Measurements from ENCODE around the gene DPP9. TPM values are rescaled to one million over a fixed set of nuclear protein-coding genes. Genes with fewer than 3 reads are reported as not detected.
A peak's percentile ranks its signal among the peaks of the same experiment; 100 is the strongest.

DPP9 gene
- total and polyA plus RNA-seq, 2 donors = 13.4 to 37.9 TPM

GRCh38 chr19:4730740-4731171 is 7.1 kb upstream of the DPP9 start:
- Histone ChIP-seq H3K4me1 (ENCODE audit: control insufficient read depth in 2 of 2, insufficient read depth in 2 of 2, low read length in 2 of 2) (peaks cover 0 to 2% of the 10 kb centered on the region in 2 donors), H3K27ac (ENCODE audit: low read depth in 1 of 2, low read length in 1 of 2) (no peak overlapping the region), H3K36me3 (ENCODE audit: control insufficient read depth in 2 of 2, insufficient read depth in 2 of 2, low read length in 1 of 2) (no peaks in the 10 kb centered on the region), H3K4me3 (ENCODE audit: low read length in 2 of 2) (no peak overlapping the region), H3K27me3 (ENCODE audit: control insufficient read depth in 2 of 2, insufficient read depth in 1 of 2, low read length in 1 of 2) (peaks cover 0 to 6% of the 10 kb centered on the region in 2 donors), H3K9me3 (ENCODE audit: control insufficient read depth in 2 of 2, insufficient read depth in 1 of 2, low read length in 1 of 2) (no peaks in the 10 kb centered on the region)
- WGBS = 95% methylated on average over 1 of the region's 1 CpG
- DNase-seq (ENCODE audit: low read depth in 6 of 9, low spot score in 9 of 9) = peak in 3 of 9 donors; percentile 15 to 53 (median 48)

GRCh38 chr19:4728871-4729270 is 5.2 kb upstream of the DPP9 start:
- no peaks in the 10 kb centered on the region for H3K9me3 ChIP-seq (ENCODE audit: control insufficient read depth in 2 of 2, insufficient read depth in 1 of 2, low read length in 1 of 2)
- 93% methylated on average over 10 of the region's 10 CpGs for WGBS
- H3K4me1 ChIP-seq (ENCODE audit: control insufficient read depth in 2 of 2, insufficient read depth in 2 of 2, low read length in 2 of 2) = peaks cover 0 to 8% of the 10 kb centered on the region in 2 donors
- no peak overlapping the region for H3K4me3 ChIP-seq (ENCODE audit: low read length in 2 of 2)
- no peak overlapping the region for H3K27ac ChIP-seq (ENCODE audit: low read depth in 1 of 2, low read length in 1 of 2)
- no peaks in the 10 kb centered on the region for H3K36me3 ChIP-seq (ENCODE audit: control insufficient read depth in 2 of 2, insufficient read depth in 2 of 2, low read length in 1 of 2)
- DNase-seq (ENCODE audit: low read depth in 6 of 9, low spot score in 9 of 9) = no peak
- peaks cover 0 to 6% of the 10 kb centered on the region in 2 donors for H3K27me3 ChIP-seq (ENCODE audit: control insufficient read depth in 2 of 2, insufficient read depth in 1 of 2, low read length in 1 of 2)

- Histone ChIP-seq H3K4me1 (ENCODE audit: control insufficient read depth in 2 of 2, insufficient read depth in 2 of 2, low read length in 2 of 2) (peaks cover 12 to 34% of the 10 kb centered on the region in 2 donors), H3K27me3 (ENCODE audit: control insufficient read depth in 2 of 2, insufficient read depth in 1 of 2, low read length in 1 of 2) (no peaks in the 10 kb centered on the region), H3K4me3 (ENCODE audit: low read length in 2 of 2) (peak overlapping the region; percentile 77 to 97), H3K9me3 (ENCODE audit: control insufficient read depth in 2 of 2, insufficient read depth in 1 of 2, low read length in 1 of 2) (no peaks in the 10 kb centered on the region), H3K36me3 (ENCODE audit: control insufficient read depth in 2 of 2, insufficient read depth in 2 of 2, low read length in 1 of 2) (peaks cover 25 to 29% of the 10 kb centered on the region in 2 donors), H3K27ac (ENCODE audit: low read depth in 1 of 2, low read length in 1 of 2) (peak overlapping the region; percentile 64 to 78)
- WGBS = 9% methylated on average over 28 of the region's 28 CpGs
- DNase-seq (ENCODE audit: low read depth in 6 of 9, low spot score in 9 of 9) = peak in 3 of 9 donors; percentile 18 to 42 (median 28)
Measured at GRCh38 chr19:4722671-4723594, 709 bp downstream of the DPP9 start.

- no peak for DNase-seq (ENCODE audit: low read depth in 6 of 9, low spot score in 9 of 9)
- 98% methylated on average over 6 of the region's 6 CpGs for WGBS
Measured at GRCh38 chr19:4721196-4721595, 2.4 kb downstream of the DPP9 start.

GRCh38 chr19:4720037-4720700 is 3.5 kb downstream of the DPP9 start:
- Histone ChIP-seq H3K4me1 (ENCODE audit: control insufficient read depth in 2 of 2, insufficient read depth in 2 of 2, low read length in 2 of 2) (peaks cover 12 to 31% of the 10 kb centered on the region in 2 donors), H3K27me3 (ENCODE audit: control insufficient read depth in 2 of 2, insufficient read depth in 1 of 2, low read length in 1 of 2) (no peaks in the 10 kb centered on the region), H3K27ac (ENCODE audit: low read depth in 1 of 2, low read length in 1 of 2) (peak overlapping the region in 1 of 2 donors; percentile 64), H3K36me3 (ENCODE audit: control insufficient read depth in 2 of 2, insufficient read depth in 2 of 2, low read length in 1 of 2) (peaks cover 50 to 52% of the 10 kb centered on the region in 2 donors), H3K9me3 (ENCODE audit: control insufficient read depth in 2 of 2, insufficient read depth in 1 of 2, low read length in 1 of 2) (no peaks in the 10 kb centered on the region), H3K4me3 (ENCODE audit: low read length in 2 of 2) (no peak overlapping the region)
- DNase-seq (ENCODE audit: low read depth in 6 of 9, low spot score in 9 of 9) = no peak
- 95% methylated on average over 13 of the region's 13 CpGs for WGBS

More at GRCh38 chr19:4721196-4721595, 2.4 kb downstream of the DPP9 start:
- Histone ChIP-seq H3K4me3 (ENCODE audit: low read length in 2 of 2) (no peak overlapping the region), H3K9me3 (ENCODE audit: control insufficient read depth in 2 of 2, insufficient read depth in 1 of 2, low read length in 1 of 2) (no peaks in the 10 kb centered on the region), H3K4me1 (ENCODE audit: control insufficient read depth in 2 of 2, insufficient read depth in 2 of 2, low read length in 2 of 2) (peaks cover 12 to 34% of the 10 kb centered on the region in 2 donors), H3K27me3 (ENCODE audit: control insufficient read depth in 2 of 2, insufficient read depth in 1 of 2, low read length in 1 of 2) (no peaks in the 10 kb centered on the region), H3K36me3 (ENCODE audit: control insufficient read depth in 2 of 2, insufficient read depth in 2 of 2, low read length in 1 of 2) (peaks cover 40 to 44% of the 10 kb centered on the region in 2 donors), H3K27ac (ENCODE audit: low read depth in 1 of 2, low read length in 1 of 2) (no peak overlapping the region)

GRCh38 chr19:4719499-4719866 is 4.2 kb downstream of the DPP9 start:
- DNase-seq (ENCODE audit: low read depth in 6 of 9, low spot score in 9 of 9) = no peak
- WGBS = 95% methylated on average over 11 of the region's 11 CpGs
- Histone ChIP-seq H3K4me3 (ENCODE audit: low read length in 2 of 2) (no peak overlapping the region), H3K27ac (ENCODE audit: low read depth in 1 of 2, low read length in 1 of 2) (peak overlapping the region in 1 of 2 donors; percentile 64), H3K27me3 (ENCODE audit: control insufficient read depth in 2 of 2, insufficient read depth in 1 of 2, low read length in 1 of 2) (no peaks in the 10 kb centered on the region), H3K4me1 (ENCODE audit: control insufficient read depth in 2 of 2, insufficient read depth in 2 of 2, low read length in 2 of 2) (peaks cover 12 to 28% of the 10 kb centered on the region in 2 donors), H3K9me3 (ENCODE audit: control insufficient read depth in 2 of 2, insufficient read depth in 1 of 2, low read length in 1 of 2) (no peaks in the 10 kb centered on the region), H3K36me3 (ENCODE audit: control insufficient read depth in 2 of 2, insufficient read depth in 2 of 2, low read length in 1 of 2) (peaks cover 53 to 54% of the 10 kb centered on the region in 2 donors)

- 97% methylated on average over 15 of the region's 15 CpGs for WGBS
- Histone ChIP-seq H3K27ac (ENCODE audit: low read depth in 1 of 2, low read length in 1 of 2) (no peak overlapping the region), H3K4me3 (ENCODE audit: low read length in 2 of 2) (no peak overlapping the region), H3K27me3 (ENCODE audit: control insufficient read depth in 2 of 2, insufficient read depth in 1 of 2, low read length in 1 of 2) (no peaks in the 10 kb centered on the region), H3K9me3 (ENCODE audit: control insufficient read depth in 2 of 2, insufficient read depth in 1 of 2, low read length in 1 of 2) (no peaks in the 10 kb centered on the region), H3K36me3 (ENCODE audit: control insufficient read depth in 2 of 2, insufficient read depth in 2 of 2, low read length in 1 of 2) (peaks cover 66 to 68% of the 10 kb centered on the region in 2 donors), H3K4me1 (ENCODE audit: control insufficient read depth in 2 of 2, insufficient read depth in 2 of 2, low read length in 2 of 2) (peaks cover 12 to 27% of the 10 kb centered on the region in 2 donors)
- no peak for DNase-seq (ENCODE audit: low read depth in 6 of 9, low spot score in 9 of 9)
Measured at GRCh38 chr19:4717966-4718701, 5.5 kb downstream of the DPP9 start.

- Histone ChIP-seq H3K4me3 (ENCODE audit: low read length in 2 of 2) (no peak overlapping the region), H3K4me1 (ENCODE audit: control insufficient read depth in 2 of 2, insufficient read depth in 2 of 2, low read length in 2 of 2) (peaks cover 5 to 20% of the 10 kb centered on the region in 2 donors), H3K27ac (ENCODE audit: low read depth in 1 of 2, low read length in 1 of 2) (no peak overlapping the region), H3K9me3 (ENCODE audit: control insufficient read depth in 2 of 2, insufficient read depth in 1 of 2, low read length in 1 of 2) (no peaks in the 10 kb centered on the region), H3K27me3 (ENCODE audit: control insufficient read depth in 2 of 2, insufficient read depth in 1 of 2, low read length in 1 of 2) (no peaks in the 10 kb centered on the region), H3K36me3 (ENCODE audit: control insufficient read depth in 2 of 2, insufficient read depth in 2 of 2, low read length in 1 of 2) (peaks cover 74 to 75% of the 10 kb centered on the region in 2 donors)
- no peak for DNase-seq (ENCODE audit: low read depth in 6 of 9, low spot score in 9 of 9)
- 93% methylated on average over 23 of the region's 23 CpGs for WGBS
Measured at GRCh38 chr19:4717191-4717965, 6.3 kb downstream of the DPP9 start.

Measured in thymus (tissue), 11 donors.